SU-DHL-6 (cell line): Measurements from ENCODE around the gene TRIOBP.

ENCODE experiments used
- EZH2phosphoT487 ChIP-seq: fragments of 200-600 bp; sonication (generic), shearing (Covaris generic); conservative IDR thresholded peaks from 2 replicates; pipeline ENCODE4 v1.6.1; 2018; ENCODE audit warnings: mild to moderate bottlenecking, antibody characterized with exemption, low read length, moderate library complexity, mixed read lengths
- TF ChIP-seq, protein P1 (sequence below): fragments of 200-600 bp; sonication (generic); IDR thresholded peaks from one replicate; pipeline ENCODE4 v1.5.1; 2017; ENCODE audit warnings: antibody characterized with exemption, mild to moderate bottlenecking, low read length, moderate library complexity; ENCODE audit not compliant: insufficient read depth, poor library complexity, severe bottlenecking

DNA sequence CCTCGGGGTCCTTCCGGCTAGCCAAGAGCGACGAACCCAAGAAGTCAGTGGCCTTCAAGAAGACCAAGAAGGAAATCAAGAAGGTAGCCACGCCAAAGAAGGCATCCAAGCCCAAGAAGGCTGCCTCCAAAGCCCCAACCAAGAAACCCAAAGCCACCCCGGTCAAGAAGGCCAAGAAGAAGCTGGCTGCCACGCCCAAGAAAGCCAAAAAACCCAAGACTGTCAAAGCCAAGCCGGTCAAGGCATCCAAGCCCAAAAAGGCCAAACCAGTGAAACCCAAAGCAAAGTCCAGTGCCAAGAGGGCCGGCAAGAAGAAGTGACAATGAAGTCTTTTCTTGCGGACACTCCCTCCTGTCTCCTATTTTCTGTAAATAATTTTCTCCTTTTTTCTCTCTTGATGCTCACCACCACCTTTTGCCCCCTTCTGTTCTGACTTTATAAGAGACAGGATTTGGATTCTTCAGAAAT is 109.0 kb downstream of the TRIOBP start:
- no peak for TF ChIP-seq EZH2phosphoT487
- TF ChIP-seq, protein P1, sequence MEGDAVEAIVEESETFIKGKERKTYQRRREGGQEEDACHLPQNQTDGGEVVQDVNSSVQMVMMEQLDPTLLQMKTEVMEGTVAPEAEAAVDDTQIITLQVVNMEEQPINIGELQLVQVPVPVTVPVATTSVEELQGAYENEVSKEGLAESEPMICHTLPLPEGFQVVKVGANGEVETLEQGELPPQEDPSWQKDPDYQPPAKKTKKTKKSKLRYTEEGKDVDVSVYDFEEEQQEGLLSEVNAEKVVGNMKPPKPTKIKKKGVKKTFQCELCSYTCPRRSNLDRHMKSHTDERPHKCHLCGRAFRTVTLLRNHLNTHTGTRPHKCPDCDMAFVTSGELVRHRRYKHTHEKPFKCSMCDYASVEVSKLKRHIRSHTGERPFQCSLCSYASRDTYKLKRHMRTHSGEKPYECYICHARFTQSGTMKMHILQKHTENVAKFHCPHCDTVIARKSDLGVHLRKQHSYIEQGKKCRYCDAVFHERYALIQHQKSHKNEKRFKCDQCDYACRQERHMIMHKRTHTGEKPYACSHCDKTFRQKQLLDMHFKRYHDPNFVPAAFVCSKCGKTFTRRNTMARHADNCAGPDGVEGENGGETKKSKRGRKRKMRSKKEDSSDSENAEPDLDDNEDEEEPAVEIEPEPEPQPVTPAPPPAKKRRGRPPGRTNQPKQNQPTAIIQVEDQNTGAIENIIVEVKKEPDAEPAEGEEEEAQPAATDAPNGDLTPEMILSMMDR, result no peak
